SIG-M5 treated with dmso at 0.1 percent for 504 hours (cell line): ENCODE results near the gene PRICKLE2.

Experiments used
- DNase-seq: peaks from one replicate; lab custom pipeline; 2025; ENCODE audit not compliant: unreplicated experiment; lab: John Stamatoyannopoulos, UW

PRICKLE2 gene, protein sequence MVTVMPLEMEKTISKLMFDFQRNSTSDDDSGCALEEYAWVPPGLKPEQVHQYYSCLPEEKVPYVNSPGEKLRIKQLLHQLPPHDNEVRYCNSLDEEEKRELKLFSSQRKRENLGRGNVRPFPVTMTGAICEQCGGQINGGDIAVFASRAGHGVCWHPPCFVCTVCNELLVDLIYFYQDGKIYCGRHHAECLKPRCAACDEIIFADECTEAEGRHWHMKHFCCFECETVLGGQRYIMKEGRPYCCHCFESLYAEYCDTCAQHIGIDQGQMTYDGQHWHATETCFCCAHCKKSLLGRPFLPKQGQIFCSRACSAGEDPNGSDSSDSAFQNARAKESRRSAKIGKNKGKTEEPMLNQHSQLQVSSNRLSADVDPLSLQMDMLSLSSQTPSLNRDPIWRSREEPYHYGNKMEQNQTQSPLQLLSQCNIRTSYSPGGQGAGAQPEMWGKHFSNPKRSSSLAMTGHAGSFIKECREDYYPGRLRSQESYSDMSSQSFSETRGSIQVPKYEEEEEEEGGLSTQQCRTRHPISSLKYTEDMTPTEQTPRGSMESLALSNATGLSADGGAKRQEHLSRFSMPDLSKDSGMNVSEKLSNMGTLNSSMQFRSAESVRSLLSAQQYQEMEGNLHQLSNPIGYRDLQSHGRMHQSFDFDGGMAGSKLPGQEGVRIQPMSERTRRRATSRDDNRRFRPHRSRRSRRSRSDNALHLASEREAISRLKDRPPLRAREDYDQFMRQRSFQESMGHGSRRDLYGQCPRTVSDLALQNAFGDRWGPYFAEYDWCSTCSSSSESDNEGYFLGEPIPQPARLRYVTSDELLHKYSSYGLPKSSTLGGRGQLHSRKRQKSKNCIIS

DNA sequence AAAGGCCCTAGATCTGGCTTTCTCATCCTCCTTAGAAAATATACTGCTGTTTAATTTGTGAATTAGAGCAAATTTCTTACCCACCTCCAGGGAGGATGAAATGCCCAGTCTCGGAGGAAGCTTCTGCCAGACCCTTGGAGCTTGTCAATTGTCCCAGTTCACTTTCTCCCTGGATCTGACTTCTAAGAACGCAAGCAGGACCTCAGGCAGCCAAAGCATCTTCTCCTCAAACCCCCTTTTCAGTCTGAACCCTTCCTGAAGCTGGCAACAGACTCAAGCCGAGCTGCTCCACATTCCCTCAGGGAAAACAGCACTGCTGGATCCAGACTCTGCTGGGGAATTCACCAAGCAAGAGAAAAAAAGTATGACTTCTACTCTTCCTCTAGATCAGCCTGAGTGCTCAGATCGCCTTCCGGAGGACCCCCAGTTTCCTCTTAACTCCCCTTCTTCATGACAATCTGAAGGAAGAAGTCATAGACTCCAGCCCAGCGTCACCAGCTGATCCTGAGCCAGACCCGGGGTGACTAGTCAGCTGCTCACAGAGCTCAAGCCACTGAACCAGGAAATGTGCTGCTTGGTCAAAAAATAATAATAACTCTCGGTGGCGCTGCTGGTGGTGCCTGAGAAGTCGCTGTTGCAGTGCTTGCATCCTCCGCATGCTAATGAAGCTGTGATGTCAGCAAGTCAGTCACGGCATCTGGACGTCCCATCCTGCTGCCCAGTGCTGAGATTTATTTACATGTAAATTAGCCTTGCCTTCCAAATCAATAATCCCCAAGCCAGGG, at the start of gene PRICKLE2:
PRICKLE2 (minus strand) TSS at position 641 of the 785 bp plus-strand sequence. CDS start 26,539 bp downstream, outside the sequence.
- DNase-seq = peak; percentile 45

DNA sequence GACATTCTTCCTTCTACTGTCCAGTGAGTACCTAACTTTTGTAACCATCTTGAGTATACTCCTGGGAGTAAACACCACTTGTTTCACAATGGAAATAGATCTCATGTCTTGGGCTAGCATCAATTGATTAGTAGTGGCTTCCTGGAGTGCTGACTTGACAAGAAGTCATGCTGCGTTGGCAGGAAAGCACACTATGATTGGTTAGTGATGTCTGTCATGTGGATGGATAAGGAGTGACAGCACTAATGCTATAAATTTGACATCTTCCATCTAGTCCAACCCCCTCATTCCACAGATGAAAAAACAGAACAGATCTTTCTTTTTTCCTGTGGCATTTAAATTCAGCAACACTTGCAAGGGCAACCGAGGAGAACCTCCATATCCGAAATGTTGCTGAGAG, 47.6 kb upstream of the PRICKLE2 start:
- peak; percentile 36 for DNase-seq

DNA sequence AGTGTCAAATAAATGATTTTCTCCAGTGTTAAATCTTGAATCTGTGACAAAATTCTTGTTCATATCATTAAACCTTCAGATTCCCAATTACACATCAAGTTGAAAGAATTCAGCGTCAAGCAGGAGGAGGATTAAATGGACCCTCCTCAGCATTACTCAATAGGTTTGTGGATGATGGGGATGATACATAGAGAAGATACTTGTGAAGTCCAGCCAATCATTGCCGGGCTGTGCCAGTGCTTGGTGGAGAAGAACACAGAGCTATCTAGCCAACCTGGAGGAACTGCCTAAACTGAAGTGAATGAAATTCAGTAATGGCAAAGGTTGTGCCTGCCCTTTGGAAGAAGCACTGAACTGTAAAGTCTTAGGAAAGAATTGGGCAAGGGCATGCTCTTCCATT, 47.0 kb upstream of the PRICKLE2 start:
- DNase-seq = no peak

DNA sequence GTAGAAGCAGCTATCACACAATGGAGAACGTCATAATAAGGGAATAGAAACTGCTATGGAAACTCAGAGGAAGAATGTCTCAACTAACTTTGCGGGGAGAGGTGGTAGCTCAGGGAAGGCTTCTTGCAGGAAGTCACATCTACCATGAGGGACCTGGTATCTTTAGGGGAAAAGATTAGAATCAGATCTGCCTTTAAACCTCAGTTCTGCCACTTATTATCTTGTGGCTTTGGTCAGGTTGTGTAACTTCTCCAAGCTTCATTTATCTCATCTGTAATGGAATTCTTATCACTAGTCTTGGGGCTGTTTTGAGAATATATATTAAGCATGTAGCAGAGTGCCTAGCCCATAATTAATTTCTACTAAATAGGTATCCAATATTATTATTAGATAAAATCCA, 46.4 kb upstream of the PRICKLE2 start:
- no peak for DNase-seq

DNA sequence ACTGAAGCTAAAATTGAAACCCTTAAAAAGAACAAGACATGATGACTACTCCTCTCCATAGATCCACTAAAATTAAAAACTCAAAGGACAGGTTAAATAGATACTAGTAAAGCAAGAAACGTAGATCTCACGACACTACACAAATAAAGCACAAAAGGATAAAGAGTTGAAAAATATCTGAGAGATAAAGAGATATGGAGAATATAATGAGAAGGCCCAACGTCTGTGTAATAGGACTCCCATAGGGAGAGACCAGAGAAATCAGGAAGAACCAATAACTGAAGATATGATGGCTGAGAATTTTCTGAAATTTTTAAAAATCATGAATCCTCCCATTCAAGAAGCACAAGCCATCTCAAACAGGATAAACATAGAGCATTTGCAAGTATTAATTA, 45.6 kb upstream of the PRICKLE2 start:
- DNase-seq = no peak

DNA sequence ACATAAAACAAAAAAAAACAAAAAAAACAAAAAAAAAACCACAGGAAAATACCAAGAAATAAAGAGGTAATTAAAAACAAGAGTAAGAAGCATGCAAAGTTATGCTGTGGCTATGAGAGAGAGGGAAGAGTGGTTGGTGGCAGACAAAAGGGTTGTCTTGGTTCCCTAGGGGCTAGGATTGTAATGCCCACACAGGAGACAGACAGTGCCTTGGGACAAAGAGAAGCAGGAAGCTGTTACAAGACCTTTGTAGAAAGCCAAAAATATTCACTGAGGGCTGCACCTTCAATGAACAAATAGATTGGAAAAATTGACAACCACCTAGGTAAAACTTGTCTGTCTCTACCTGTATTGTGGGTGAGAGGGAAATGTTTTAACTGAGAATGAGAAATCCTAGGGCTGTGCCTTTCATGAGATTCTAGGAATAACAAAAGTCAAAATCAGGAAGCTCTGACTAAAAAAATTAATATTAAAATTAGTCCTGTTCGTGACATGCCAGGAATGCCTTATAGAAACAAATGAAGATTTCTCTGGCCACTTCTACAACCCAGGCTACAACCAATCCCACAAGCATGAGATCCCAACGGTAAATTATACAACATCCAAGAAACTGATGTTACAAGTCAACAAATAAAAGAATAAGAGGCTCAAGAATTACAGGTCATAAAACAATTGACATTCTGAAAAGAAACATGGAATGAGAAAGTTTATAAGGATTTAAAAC, 45.0 kb upstream of the PRICKLE2 start:
- no peak for DNase-seq

DNA sequence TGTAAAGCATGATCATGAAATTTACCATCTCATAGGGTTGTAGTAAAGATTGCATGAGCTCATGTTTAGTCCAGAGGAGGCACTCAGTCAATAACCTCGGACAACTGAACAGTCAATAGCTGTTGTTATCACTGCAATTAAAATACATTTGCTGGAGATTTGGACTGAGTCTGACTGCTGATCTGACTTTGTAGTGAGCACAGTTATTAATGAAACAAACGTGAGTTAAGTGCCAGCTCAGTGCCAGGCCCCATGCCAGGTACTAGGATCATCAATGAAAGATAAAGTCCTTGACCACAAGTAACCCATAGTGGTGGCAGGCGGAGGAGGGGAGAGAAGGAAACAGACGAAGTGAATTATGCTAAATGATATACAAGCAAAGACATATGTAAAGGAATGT, 43.7 kb upstream of the PRICKLE2 start:
- DNase-seq = no peak

DNA sequence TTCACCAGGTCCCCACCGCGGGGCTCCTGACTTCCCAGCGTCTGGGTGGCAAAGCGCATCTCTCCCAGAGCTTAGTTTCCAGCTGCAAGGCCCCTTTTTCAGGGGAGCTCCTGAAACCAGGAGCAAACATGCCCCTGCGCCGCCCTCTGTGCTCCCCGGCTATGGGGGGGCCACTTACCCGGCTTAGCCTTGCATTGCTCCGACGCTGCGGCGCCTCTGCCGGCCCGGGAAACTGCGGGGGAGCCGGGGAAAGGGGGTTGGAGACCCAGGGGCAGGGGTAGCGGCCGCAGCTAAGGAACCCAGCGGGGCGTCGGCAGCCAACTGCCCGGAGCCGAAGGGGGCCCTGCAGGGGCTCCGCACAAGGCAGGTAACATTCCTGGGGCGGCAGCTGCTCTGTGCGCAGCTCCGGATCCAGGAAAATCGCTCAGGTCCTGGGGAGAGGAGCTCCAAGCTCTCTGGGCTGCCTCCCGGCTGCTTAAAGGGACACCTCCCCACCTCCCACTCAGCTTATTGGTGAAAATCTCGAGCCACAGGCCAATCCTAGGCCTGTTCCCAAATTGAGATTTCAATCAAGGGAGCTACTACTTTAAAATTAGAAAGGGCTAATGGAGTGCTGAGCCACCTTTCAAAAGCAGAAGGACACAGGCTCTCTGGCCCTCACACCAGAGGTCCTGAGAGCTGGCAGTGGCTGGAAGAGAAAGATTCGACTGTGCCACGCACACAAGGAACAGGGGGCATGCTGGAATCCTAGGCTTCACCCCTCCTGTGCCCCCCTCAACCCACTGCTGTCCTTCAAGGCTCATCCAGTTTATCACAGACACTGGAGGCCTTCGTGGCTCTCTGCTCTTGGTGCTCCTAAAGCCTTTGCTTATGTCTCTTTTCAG, 42.7 kb upstream of the PRICKLE2 start:
- no peak for DNase-seq

DNA sequence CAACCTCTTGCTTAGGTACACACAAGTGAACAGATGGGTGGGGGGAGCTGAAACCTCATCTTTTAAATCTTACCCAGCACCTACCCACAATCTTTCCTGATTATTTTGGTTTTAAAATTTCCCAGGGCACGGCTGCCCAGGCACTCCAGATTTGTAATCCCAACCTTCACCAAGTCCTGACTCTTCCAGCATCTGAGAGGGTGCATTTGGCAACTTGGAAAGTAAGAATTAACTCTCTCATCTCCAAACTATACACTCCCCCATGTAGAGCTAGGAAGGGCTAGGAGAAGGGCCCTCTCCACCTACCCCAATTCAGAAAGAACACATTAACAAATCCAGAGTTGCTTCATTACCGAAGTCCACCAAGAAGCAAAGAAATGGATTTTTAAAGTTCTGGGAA, 41.7 kb upstream of the PRICKLE2 start:
- no peak for DNase-seq

DNA sequence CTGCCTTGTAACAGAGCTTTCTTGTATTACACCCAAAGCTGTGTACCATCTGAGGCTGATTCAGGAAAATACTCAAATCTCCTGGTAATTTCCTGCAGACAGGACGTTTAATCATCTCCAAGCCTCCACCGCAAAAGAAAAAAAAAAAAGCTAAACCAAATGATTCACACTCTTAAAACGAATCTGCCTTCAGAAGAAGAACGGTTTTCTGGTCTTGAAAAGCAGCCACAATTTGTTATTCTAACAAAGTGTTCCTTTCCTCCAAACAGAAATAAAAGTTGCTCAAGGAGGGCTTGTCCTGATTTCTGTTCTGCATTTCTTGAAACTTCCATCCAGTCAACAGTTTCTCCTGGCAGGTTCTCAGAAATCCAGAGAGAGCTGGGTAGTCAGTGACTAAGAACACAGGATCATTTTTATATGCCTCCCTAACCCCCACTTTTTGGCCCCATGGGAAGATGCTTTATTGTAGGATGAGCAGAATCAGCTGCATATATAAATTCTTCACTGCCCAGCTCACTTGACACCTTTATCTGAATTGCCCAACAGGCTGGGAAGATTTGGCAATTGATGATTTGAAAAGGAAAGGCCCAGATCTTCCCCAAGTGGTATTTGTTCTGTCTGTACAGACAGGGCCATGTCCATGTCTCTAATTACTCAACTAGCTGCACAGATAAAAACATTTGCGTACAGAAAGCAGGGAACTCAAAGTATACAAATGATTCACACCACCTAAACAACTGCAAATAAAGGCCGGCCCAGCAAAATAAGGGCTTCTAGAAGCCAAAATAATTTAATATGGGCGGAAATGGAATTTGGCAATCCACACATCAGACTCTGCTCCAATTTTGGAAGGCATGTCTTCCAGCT, 41.0 kb upstream of the PRICKLE2 start:
- DNase-seq = peak; percentile 55

DNA sequence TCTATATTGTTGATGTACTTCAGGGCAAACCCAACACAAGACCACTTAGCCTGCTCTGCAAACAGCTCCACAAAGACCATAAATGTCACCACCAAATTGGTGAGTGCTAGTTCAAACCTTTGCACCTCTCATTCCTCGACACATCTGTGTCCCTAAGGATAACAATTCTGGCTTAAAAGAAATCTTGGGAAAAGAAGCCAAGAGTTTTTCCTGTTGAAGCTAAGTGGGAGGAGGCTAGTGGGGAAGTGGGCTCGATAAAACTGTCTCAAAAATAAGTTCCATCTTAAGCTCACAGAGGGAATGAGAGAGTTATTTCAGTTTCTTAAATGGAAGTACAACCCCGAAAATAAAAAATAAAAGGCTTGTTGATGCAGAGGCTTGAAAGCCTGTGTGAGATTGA, 40.4 kb upstream of the PRICKLE2 start:
- no peak for DNase-seq

DNA sequence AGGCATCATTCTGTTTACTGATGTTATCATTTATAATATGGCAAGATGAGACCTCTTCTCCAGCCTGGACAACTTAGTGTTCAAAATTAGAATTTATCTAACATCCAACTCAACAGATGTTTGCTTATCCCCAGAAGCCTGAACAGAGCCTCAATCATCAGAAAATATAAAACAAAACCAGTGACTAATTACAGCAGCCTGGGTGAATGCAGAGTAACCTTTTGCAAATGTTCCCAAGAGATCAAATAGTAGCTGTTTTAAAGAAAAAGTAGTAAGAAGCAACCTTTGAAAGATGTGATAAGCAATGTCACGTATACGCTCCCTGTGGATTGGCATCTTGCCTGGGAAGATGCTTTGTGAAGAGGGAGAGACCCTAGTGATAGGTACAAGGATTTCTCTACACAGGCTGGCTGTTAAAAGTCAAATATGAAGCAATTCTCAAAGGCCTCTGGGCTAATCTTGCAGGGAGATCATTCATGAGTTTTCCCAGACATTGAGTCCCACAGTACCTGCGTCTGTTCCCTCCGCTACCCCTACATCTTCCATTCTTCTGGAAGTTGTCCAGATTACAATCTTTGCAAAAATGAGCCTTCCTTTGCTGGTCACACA, 39.3 kb upstream of the PRICKLE2 start:
- DNase-seq = peak; percentile 83

DNA sequence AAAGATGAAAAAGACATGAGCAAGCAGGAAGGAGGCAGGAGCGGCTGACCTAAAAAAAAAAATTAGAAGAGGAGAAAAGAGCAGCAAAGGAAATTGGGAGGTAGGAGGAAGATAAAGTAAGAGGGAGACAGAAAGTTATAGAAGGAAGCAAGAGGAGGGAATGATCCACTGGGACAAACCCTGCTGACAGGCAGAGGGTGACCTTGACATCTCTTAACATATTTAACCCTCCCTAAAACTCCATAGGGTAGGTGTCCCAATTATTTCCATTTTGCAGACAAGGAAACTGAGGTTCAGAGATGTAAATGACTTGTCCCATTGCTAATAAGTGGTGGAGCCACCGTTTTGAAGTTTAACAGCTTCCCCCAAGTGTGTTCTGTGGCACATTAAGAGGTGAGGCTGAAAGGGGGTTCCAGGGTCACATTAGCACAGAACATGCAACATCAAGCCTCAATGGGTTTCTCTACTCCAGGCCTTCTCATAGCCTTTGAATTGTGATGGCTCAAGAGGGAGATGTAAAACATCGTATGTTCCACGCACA, 37.4 kb upstream of the PRICKLE2 start:
- peak; percentile 61 for DNase-seq

DNA sequence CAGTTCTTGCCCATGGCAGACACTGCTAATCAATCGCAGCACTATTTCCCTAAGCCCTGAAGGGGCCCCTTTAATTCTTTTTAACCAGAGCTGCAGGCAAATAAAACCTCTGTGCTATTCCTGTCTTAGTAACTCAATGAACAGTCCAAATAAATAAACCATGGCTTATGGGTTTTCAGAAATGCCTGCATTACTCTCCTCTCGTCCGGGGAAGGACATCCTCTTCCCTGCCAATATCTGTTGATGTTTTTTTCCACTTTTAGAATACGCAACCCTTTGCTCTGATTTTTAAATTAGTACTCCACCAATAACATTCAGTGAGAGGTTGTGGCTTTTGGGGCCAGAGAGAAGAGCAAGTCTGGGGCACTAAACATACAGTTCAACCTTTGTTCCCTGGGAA, 35.2 kb upstream of the PRICKLE2 start:
- no peak for DNase-seq

DNA sequence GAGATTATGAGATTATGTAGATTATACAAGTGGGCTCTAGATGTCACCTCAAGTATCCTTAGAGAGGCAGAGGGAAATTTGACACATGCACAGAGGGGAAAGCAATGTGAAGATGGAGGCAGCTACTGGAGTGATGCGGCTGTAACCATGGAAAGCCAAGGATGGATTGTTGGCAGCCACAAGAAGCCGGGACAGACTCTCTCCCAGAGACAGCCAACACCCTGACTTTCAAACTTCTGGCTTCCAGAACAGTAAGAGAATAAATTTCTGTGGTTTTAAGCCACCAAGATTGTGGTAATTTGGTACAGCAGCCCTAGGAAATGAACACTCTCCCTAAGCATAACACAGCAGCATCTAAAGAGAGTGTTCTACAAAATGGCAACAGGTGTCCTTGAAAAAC, 34.4 kb upstream of the PRICKLE2 start:
- no peak for DNase-seq

DNA sequence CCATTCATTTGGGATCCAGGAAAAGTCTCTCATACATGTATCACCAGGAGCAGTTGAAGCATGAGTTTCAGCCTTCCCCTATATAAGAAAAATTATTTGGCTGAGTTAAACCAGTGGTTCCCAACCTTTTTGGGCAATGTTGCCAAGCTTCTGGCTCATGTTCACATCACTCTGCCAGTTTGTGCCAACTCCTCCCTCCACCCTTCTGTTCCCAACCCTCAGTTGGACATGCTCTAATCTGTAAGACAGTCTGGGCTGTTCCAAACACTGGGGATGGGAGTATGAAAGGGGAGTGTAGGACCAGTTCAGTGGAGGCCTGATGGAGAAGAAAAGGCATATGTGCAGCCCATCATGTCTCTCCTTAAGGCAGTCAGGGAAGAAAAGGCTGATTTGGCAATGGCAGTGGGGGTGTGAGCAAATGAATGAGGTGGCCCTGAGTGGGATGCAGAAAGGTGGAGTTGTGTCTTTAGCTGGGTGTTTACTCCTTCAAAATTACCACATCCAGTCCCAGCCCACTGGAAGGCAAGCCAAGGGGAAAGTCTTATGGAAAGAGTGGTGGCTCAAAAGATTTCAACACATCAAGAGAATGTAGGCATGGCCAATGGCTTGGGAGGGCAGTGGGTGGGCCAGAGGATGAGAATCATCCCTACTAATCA, 32.0 kb upstream of the PRICKLE2 start:
- no peak for DNase-seq

DNA sequence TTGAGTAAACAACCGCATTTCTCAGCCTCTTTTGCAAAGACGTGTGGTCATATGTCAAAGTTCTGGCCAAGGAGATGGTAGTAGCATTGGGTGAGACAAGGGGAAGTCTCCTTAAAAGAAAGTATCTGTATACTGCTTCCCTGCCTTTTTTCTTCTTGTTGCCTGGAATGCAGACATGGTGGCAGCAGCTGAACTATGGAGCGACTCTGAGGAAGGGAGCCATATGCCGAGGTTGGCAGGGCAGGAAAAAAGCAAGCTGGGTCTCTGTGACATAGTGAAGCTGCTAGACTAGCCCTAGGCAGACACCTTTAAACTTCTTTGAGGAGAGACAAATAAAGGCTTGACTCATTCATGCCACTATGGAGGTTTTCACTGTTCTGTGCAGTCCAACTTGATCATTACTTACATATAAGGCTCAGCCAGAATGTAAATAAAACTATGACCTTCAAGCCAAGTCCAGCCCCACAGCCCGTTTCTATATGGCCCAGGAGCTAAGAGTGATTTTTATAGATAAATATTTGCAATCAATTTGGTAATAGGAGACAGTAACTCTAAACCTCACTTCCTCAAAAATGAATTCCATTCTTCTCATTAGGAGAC, 30.6 kb upstream of the PRICKLE2 start:
- peak; percentile 86 for DNase-seq
